NCI-H1694 (cell line): ENCODE measurements around the gene SIGLEC7.

ENCODE experiments used
- DNase-seq: peaks from one replicate; lab custom pipeline; 2025; lab: John Stamatoyannopoulos, UW

The SIGLEC7 gene

DNA sequence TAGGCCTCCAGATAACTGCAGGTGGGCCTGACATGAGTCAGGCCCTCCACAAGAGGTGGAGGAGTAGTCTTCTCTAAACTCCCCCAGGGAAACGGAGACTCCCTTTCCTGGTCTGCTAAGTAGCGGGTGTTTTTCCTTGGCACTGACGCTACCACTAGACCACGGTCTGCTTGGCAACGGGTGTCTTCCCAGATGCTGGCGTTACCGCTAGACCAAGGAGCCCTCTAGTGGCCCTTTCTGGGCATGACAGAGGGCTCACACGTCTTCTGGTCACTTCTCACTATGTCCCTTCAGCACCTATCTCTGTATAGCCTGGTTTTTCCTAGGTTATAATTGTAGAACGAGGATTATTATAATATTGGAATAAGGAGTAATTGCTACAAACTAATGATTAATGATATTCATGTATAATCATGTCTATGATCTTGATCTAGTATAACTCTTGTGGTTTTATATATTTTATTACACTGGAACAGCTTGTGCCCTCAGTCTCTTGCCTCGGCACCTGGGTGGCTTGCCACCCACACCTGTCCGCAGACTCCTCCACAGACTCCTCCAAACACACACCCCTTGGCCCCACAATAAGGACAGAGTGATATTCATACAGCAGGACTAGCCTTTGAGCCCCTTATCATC is 27.3 kb downstream of the SIGLEC7 start:
- DNase-seq = peak; percentile 19

DNA sequence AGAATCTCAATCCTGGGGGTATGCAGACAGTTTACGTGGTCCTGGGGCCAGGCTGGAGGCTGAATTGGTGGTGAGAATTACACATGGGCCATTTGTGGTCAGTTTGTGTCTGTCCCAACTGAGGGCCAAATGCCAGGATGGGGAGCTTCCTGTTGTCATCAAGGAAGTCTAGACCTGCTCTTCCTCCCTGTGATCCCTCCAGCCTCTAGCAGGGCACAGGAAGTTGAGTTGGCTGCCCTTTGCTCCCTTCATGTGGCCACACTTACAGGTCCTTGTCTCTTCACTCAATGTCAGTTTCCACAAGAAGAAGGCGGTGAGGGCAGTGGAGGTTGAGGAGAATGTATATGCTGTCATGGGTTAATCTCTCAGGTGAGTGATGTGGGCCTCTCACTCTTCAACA is 30.1 kb downstream of the SIGLEC7 start:
- DNase-seq = no peak

DNA sequence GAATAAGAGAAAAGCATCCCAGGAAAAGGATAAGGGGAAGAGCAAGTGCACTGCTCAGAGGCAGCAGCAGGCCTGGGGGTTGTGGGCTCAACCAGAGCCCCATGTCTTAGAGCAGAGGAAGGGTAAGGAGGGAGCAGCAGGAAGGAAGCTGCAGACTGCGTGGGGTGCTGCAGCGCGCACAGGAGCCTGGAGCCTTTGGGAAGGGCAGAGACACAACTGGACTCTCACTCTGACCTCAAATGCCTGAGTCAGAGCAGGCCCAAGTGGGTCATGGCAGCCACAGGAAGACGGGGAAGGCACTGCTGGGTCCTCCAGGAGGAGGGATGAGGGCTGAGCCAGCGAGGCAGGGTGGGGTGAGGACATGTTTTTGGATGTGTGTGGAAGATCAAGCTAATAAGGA is 31.6 kb downstream of the SIGLEC7 start:
- DNase-seq = no peak

DNA sequence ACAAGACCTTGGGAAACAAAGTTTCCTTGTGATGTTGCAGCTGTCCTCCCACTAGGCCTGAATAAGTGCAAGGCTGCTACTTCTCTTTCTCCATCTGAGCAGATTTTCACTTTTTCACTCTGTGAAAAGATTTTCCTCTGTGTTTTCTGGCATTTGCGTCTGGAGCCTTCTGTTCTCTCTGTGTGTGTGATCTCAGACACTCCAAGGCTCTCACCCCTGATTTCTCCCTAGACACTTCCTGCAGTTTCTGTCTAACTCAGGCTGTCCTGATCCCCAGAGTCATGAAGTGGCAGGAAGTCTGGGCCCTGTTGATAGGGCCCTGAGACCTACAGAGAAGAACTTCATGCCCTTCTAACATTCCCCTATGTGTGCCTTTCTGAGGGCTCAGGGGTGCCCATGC is 37.2 kb downstream of the SIGLEC7 start:
- DNase-seq = no peak

DNA sequence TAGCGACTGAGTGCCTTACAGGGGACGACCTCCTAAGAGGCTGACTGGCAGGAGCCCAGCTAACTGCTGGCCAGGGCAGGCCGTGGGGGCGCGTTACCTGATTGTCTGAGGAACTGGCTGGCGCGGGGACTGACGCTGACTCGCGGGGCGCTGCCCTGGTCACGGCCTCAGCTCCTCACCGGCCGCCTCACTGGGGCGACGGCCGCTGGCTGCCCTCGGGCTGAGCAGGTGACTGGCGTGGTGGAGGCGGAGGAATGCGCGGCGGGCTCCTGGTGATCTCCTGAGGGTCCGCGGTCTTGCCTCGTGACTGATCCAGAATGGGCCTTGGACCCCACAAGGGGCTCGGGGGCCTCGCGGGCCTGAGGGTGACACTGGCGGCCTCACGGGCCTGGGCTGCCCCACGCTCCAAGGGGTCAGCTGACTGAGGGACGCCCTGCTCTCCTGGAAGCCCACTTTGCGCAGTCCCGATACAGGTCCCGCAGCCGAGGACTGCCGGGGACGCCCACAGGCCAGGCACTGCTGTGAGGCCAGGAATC is 39.3 kb downstream of the SIGLEC7 start:
- no peak for DNase-seq

DNA sequence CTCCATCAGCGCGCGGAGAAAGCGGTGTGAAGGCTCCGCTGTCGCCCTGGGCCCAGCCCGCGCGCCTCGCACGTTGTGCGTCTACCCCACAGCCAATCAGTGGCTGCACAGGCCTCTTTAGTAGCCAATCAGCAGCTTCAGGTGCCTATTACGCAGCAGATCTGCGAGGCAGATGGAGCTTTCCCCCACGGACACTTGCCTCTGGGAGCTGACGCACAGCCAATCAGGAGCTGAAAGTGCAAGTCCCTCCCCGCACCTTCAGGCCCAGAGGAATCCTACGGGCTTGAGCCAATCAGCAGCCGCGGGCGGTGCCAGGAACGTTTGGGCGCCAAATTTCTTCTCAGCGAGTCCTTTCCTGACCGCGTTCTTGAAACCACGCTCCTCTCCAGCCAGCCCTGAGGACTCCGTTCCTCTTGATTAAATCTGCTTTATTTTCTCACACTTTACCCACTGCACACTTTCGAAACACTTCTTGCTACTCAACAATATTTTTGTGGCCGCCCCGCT is 39.9 kb downstream of the SIGLEC7 start:
- DNase-seq = no peak

DNA sequence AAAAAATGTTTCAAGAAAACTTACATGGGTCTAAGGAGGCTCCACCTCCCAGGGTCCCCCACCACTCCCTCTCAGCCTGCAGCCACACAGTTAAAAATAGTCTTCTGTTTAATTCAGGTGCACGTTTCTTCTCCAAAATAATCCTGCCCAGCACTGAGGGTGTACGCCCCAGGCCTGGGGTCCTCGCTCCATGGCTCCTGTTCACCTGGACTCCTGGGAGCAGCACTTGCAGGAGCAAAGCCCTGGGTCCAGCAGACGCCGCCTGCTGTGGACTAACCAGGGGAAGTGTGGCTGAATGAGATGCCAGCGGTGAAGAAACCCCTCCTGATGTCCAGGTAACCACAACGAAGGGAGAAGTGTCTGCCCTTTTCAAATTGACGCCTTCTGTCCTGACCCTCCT is 41.5 kb downstream of the SIGLEC7 start:
- no peak for DNase-seq

DNA sequence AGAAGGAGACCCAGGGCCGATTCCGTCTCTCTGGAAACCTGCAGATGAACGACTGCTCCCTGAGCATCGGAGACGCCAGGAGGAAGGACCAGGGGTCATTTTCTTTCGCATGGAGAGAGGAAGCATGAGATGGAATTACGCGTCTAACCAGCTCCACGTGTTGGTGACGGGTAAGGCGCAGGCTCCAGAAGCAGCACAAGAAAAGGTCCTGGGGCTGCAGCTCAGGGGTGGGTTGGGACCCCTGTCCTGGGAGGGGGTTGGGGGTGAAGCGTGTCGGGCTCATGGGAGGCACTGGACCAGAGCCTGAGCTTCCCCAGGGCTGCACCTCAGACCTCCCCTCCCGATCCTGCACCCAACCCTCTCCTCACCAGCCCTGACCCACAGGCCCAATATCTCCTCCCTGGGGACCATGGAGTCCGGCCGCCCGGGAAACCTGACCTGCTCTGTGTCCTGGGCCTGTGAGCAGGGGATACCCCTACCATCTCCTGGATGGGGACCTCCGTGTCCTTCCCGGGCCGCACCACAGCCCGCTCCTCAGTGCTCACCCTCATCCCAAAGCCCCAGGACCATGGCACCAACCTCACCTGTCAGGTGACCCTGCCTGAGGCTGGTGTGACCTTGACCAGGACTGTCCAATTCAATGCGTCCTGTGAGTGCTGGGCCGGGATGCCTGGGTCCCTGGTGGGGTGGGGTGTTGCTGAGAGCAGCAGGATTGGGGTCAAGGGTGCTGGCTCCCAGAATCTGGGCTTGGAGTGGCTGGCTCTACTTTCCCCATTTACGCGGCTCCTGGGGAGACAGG is 43.2 kb downstream of the SIGLEC7 start:
- no peak for DNase-seq

DNA sequence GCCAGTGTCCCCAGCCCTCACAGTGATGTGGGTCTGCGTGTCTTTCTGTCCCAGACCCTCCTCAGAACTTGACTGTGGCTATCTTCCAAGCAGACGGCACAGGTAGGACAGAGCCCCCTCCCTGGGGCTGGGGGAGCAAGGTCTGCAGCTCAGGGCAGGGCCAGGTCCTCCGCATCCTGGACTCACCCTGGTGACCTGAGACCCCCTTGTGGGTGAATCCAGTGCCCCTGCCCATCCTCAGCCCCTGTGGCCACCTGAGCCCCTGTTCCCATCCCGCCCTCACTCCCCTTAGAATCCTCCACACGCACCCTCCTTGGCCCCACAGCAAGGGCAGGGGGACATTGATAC is 43.7 kb downstream of the SIGLEC7 start:
- no peak for DNase-seq

DNA sequence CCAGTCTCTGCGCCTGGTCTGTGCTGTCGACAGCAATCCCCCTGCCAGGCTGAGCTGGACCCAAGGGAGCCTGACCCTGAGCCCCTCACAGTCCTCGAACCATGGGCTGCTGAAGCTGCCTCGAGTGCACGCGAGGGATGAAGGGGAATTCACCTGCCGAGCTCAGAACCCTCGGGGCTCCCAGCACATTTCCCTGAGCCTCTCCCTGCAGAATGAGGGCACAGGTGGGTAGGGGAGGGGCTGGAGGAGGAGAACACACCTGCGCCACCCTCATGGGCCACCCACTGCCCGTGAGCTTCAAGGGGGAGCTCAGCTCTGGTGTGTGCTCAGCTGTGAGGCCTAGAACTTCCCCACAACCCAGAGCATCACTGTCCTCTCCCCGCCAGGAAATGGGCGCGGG is 44.2 kb downstream of the SIGLEC7 start:
- DNase-seq = no peak

DNA sequence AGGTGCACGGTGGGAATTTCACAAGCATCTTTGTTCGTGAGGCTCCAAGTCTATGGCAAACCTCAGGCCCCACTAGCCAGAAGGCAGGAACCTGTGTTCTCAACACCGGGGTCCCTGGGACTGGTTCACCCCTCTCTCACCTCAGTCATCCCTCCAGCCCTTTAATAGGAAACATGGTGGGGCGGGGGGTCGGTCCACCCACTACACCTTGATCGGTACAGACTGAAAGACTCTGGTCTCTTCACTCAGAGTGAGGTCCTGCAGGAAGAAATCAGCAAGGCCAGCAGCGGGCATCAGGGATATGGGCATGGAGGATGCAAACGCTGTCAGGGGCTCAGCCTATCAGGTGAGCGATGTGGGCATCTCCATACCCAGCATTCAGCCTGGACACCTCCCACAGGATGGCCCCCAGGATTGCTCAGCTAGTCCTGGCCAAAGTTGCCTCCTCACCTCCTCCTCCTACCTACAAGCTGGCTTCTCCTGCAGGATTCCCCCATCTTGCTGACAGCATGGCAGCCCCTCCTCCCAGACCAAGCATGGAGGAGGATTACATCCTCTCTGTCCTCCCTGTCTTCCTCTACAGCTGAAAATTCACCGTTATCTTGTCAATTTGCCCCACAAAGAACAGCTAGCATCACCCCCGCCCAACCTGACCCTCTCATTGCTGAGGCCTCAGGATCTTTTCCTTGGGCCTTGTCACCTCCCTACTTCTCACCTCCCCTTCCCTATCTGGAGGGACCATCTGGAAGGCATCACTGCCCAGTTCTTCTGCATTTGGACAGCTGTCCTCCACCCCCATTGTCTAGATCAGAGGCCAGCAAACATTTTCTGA is 45.5 kb downstream of the SIGLEC7 start:
- DNase-seq = no peak

DNA sequence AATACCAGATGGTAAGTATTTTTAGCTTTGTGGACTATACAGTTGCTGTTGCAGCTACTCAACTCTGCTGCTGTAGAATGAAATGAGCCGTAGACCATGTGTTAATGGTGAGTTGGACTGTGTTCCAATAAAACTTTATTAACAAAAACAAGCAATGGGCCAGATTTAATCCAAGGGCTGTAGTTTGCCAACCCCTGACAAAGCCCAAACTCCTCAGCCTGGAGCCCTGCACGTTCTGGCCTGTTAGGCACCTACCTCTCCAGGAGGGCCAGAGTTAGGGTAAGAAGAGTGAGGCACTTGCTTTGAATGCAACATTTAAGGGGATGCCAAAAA is 46.1 kb downstream of the SIGLEC7 start:
- DNase-seq = no peak

DNA sequence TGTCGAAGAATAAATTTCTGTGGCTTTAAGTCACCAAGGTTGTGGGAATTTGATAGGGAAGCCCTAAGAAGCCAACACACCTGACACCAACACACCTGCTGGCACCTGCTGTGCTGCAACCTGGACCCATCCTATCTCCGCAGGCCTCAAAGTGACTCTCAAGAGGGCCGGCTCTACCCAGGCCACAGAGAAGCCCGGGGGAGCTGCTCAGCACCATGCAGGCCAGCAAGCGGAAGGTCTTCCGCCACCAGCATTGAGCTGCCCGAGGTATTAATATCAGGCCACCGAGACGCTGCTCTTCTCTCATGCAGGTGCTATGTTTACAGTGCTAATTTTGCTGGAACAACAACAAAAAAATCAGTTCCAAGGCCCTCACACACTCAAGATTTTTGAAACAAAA is 50.6 kb downstream of the SIGLEC7 start:
- DNase-seq = no peak

DNA sequence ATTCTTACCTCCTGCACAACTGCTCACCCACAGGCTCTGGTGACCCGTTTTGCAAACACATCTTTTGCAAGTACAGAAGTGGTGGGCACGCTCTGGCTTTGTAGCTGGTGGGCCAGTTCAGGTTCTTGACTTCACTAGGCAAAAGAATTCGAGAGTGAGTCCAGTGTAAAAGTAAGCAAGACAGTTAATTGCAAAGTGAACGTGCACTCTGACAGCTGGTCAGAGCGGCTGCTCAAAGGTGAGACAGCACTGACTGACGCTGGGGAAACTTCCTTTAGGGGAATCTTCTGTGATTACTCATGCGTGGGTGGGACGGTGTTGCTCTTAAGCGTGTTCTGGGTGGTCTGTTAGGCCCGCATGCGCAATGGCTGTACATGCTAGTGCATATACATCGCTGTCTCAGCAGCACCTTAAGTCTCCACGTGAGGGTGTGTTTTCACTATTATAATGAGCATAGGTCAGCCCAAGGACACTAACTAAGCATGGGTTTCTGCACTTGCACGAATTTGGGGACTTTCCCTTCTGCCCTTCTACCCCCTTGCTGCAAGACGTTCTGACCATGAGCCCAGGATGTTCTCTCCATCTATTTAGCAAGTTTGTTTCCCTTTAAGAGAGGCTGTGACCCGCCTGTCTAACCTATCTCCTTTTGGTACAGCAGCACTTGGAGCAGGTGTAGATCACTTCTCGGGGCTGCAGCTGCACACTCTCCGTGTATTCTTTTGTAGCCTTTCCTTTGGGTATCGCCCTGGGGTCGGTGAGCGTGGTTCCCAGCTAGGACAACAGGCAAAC is 52.6 kb downstream of the SIGLEC7 start:
- no peak for DNase-seq

DNA sequence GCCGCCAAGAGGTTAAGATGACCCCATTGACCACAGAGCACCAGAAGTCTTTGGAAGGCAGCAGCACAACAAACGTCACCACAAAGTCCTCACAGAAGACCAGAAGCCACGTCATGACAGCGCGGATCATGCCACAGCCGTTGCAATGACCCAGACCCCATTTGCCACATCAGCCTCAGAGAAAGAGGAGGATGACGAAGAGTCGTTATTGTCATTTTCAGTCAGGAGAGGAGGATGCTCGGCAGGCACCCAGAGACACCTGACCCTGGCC is 53.1 kb downstream of the SIGLEC7 start:
- no peak for DNase-seq

DNA sequence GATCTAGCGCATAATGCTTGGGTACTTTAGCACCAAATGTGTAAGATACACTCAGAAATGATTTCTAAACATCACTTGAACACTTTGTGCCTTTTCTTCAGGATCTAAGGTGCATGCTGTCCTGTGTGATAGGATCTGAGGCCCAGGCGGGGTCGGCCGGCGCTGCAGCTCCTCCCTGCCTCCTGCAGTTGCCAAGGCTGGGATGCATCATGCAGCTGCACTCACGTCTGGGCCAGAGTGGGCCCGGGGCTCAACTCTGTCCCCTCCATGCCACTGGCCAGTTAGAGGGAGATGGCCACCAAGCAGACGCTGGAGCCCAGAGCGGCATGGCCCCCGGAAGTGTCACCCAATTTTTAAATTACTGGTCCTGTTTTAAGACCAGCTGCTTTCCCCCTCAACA is 53.5 kb downstream of the SIGLEC7 start:
- DNase-seq = no peak

DNA sequence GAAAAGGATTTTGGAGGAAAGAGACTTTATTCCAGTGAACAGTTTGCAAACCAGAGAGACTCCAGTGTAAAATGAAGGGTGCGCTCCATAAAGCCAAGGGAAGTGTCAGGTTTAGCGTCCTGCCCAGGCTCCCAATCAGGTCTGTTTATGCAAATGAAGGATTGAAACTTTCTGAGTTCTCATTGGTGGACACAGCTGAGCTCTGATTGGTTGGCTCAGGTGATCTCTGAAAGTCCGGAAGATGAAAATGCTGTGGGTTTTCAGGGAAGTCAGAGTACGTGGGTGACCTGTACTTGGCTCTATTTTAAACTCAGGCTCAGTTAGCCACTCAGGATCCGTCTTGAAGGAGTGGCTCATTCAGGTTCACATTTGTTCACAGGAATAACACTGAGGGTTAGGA is 54.1 kb downstream of the SIGLEC7 start:
- no peak for DNase-seq

DNA sequence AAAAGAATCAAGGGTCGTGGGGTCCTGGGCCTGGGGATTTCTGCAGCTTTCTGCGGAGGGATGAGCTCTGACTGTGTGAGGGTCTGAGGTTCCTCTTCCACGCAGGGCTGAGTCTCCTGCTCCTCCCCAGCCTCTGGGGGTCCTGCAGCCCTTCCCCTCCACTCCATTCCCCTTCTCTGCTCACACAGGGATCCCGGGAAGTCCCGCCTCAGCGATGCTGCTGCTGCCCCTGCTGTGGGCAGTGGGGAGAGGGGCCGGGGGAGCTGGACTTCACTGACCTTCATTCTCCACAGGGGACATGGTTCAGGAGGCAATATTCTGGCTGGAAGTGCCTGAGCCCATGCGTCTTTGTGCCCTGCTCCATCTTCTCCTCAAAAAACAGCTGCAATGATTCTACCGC is 56.5 kb downstream of the SIGLEC7 start:
- DNase-seq = no peak

DNA sequence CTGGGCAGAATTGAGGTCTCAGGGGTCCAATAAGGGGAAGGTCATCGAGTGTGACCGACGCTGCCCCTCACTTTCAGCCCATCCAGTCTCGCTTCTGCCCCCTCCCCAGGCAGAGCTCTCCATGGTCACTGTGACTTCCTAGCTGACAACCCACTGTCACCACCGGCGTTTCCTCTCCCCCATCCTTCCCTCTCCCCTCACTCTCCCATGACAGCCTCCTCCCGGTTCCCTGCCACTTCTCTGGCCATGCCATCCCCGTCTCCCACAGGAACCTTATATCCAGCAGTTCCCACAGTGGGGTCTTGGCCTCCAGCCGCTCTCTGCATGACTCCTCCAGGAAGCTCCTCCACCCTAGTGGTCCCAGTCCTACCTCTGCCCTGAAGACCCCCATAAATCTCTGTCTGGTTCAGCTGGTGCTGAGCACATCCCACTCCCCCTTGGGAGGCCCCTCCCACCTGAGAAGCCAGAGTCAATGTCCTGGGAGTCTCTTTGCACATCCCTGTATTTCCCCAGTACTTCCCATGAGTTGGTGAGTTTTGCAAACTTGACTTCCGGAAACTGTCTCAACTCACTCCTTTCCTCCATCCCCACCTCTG is 58.1 kb downstream of the SIGLEC7 start:
- no peak for DNase-seq

DNA sequence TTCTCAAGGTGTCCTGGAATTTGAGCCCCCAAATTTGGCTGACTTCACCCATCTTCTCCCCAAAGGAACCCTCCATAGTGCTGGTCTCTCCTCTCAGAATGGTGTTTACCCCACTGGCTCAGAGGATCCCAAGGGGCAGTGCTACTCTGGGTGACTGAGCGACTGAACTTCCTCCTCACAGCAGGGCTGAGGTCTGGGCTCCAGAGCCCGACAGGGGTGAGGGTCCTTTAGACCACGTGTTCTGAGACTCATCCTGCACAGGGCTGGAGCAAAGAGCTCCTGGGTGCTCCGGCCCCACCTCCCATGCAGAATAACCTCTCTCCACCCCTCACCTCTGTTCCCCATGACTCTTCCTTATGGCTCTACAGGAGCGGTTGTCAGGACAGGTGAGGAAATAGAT is 59.6 kb downstream of the SIGLEC7 start:
- no peak for DNase-seq
